Mucosa of descending colon (tissue), 3 donors: ENCODE measurements around the gene ADAM12. TPM values are rescaled to one million over a fixed set of nuclear protein-coding genes. Genes with fewer than 3 reads are reported as not detected.

Experiments
- ATAC-seq: fragments of 200-7000 bp; cut with Tn5 transposase; one replicate; pipeline ENCODE4 v1.9.1; 2020; ENCODE audit warnings: mild to moderate bottlenecking, moderate library complexity
- DNase-seq, 3 donors: peaks; one replicate each; pipeline ENCODE4 v3.0.0-alpha.2; 2020
- H3K36me3 ChIP-seq: fragments of 200-600 bp; one replicate; pipeline ENCODE4 v1.8.0; 2021; ENCODE audit warnings: low read depth, mild to moderate bottlenecking
- H3K4me1 ChIP-seq: fragments of 200-600 bp; one replicate; pipeline ENCODE4 v1.8.0; 2021; ENCODE audit warnings: low read depth, mild to moderate bottlenecking
- H3K4me3 ChIP-seq: fragments of 200-600 bp; one replicate; pipeline ENCODE4 v1.8.0; 2021; ENCODE audit warnings: mild to moderate bottlenecking
- H3K9me3 ChIP-seq: fragments of 200-600 bp; one replicate; pipeline ENCODE4 v1.8.0; 2021; ENCODE audit warnings: mild to moderate bottlenecking
- intact Hi-C, 2 donors: fragments of 100-400 bp; cut with DNase I in 1 of 2; cut with micrococcal nuclease in 1 of 2; formaldehyde crosslinking; loops; one replicate each; pipeline versions ENCODE4 v1.11.0 to v1.11.1; 2022; cut with DNase I, micrococcal nuclease
- total RNA-seq, 3 donors: library from RNA; stranded (reverse); fragmentation: NEBNext Ultra II Directional in 2 of 3; extraction: Animal tissue kit (Norgen Biotek cat#: 25700) in 2 of 3; gene quantifications; one replicate each; pipeline versions ENCODE4 v1.2.1 to v1.2.4, GENCODE V29; 2021 to 2023
- TF ChIP-seq, protein P1 (sequence below): fragments of 200-600 bp; IDR thresholded peaks from one replicate; pipeline ENCODE4 v1.8.0; 2022; ENCODE audit warnings: antibody characterized with exemption, mild to moderate bottlenecking
- donor health status: DM: no; HTN: no; CAD: no; lungs with moderate emphysema.
- donor health status: DM: no; HTN: no; CAD: no.
- donor health status: DM: no; HTN: yes; CAD: no.

ADAM12 gene
- total RNA-seq, 3 donors from 2014 or later: 0.20 to 0.89 (median 0.66) TPM

DNA sequence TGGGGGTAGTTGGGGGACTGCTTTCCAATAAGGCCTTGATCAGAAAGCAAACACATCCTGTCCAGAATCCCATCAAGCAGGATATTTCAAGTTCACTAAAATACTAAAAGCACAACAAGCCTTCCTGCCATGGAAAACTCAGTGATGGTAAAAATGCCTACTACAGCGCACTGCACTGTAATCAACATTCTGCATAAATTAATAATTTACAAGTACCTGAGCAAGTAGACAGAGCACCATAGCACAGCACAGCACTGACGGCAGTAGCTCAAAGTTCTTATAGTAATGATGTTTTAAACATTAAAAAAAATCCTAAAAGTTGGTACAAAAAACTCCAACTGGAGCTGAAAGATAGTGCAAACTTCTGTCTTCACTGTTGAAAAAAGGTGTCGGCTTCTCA, 371.4 kb downstream of the ADAM12 start:
- Histone ChIP-seq H3K4me3 (no peak overlapping the region), H3K36me3 (no peaks in the 10 kb centered on the region), H3K9me3 (no peaks in the 10 kb centered on the region), H3K4me1 (no peaks in the 10 kb centered on the region)
- DNase-seq (no peak), ATAC-seq (no peak)
- TF ChIP-seq, protein P1, sequence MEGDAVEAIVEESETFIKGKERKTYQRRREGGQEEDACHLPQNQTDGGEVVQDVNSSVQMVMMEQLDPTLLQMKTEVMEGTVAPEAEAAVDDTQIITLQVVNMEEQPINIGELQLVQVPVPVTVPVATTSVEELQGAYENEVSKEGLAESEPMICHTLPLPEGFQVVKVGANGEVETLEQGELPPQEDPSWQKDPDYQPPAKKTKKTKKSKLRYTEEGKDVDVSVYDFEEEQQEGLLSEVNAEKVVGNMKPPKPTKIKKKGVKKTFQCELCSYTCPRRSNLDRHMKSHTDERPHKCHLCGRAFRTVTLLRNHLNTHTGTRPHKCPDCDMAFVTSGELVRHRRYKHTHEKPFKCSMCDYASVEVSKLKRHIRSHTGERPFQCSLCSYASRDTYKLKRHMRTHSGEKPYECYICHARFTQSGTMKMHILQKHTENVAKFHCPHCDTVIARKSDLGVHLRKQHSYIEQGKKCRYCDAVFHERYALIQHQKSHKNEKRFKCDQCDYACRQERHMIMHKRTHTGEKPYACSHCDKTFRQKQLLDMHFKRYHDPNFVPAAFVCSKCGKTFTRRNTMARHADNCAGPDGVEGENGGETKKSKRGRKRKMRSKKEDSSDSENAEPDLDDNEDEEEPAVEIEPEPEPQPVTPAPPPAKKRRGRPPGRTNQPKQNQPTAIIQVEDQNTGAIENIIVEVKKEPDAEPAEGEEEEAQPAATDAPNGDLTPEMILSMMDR: no peak
- intact Hi-C loops: no loop called here

DNA sequence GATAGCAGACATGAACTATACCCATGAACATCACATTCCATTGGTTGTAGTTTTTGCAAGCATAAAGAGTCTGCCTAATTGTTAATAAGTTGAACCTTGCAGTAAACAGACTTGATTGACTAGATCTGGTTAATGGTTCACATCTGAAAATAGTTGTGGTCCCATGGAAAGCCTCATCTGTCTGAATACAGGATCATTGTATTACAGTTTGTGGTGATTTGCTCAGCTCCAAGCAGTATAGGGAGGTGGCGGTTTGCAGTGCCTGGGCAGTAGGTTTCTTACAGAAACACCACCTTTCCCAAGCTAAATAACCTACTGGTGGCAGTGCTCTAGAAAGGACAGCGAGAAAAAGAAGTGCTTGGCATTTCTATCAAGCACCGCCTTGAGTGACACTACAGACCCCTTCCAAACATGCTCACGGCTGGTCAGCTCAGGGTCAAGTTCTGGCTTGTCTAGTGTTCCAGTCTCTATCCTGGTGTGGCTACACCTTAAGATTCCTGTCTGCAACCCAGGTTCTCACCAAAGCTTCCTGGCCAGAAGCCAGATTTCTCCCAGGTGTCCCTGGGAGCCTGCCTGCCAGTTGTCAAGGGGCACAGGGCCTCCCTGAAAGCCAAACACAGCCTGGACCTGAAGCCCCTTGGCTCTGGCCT, 372.0 kb downstream of the ADAM12 start:
- TF ChIP-seq, protein P1: no peak
- intact Hi-C loops: no loop called here
- Histone ChIP-seq H3K36me3 (no peaks in the 10 kb centered on the region), H3K4me3 (no peak overlapping the region), H3K4me1 (no peaks in the 10 kb centered on the region), H3K9me3 (no peaks in the 10 kb centered on the region)
- DNase-seq (no peak), ATAC-seq (no peak)

DNA sequence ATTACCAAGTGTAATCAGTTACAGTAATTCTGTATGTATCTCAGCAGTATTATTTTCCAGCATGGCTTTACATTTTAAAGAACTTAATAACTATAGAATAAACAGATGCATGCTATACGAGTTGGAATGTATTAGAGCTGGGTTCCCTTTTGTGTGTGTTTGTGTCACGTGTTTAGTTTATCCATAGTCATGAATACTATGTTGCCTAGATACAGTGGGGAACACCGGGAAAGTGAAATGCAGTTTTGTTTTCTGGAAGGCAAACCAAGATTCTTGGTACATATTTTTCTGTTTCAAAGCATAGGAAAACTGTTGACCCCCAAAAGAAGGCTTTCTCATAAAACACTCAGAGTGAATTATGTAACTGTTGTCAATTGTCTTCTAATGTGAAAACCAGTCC, 372.9 kb downstream of the ADAM12 start:
- intact Hi-C loops: no loop called here
- no peaks in the 10 kb centered on the region for H3K4me1 ChIP-seq
- DNase-seq (no peak), ATAC-seq (no peak)
- no peaks in the 10 kb centered on the region for H3K36me3 ChIP-seq
- H3K9me3 ChIP-seq: no peaks in the 10 kb centered on the region
- no peak overlapping the region for H3K4me3 ChIP-seq
- TF ChIP-seq, protein P1: no peak

DNA sequence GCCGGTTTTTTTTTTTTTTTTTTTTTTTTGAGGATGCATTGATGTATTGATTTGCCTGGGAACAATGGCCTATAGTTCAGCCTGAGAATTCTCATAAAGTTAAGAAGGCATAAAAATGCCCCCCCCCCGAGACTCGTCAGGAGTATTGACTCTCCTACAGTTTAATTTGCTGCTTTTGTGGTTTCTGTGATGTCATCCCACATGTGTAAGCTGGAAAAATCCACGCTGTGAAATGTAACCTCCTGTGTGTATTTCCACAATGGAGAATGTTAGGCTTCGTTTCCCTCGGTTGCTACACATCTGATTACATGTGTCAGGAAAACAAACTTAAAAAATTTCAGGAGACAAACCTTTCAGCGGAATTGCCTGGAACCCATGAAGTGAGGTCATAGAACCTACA, 374.0 kb downstream of the ADAM12 start:
- DNase-seq (no peak), ATAC-seq (no peak)
- H3K4me3 ChIP-seq: no peak overlapping the region
- H3K9me3 ChIP-seq: no peaks in the 10 kb centered on the region
- no peaks in the 10 kb centered on the region for H3K4me1 ChIP-seq
- TF ChIP-seq, protein P1: no peak
- intact Hi-C loops: no loop called here
- H3K36me3 ChIP-seq: no peaks in the 10 kb centered on the region

DNA sequence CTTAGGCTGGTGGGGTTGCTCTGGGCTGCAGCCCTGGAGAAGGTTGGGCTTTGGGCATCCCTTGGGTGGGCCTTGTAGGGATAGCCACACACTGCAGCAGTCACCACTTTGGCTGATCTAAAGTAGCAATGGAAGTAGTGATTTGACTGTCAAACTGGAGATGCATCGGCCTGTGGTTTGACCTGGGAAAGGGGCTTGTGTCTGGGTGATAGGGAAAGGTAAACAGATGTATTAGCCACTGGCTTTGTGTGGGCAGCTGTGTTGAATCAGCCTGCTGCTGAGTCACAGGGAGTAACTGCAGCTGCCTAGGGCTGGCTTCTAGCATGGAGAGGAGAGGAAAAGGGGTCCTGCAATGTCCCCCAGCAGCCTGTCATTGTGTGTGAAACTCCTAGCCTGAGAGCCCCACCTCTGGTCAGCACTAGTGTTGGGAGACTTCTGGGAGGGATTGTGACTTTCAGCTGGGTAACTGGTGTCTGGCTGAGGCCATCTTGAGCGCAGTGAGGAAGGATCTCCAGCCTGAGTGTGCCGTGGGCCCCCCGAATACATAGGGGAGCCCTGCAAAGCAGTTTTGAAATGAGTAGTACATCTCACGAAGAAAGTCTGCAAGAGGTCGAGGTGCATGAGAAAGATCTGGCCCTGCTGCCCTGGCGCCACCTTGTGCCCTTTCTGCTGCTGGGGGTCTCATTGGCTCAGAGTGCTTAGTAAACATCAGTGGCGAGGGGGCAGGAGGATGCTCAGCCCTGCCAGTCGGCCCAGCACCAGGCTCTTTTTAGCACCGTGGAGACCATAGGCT, 374.6 kb downstream of the ADAM12 start:
- DNase-seq: no peak
- Histone ChIP-seq H3K4me1 (no peaks in the 10 kb centered on the region), H3K4me3 (no peak overlapping the region), H3K9me3 (no peaks in the 10 kb centered on the region), H3K36me3 (no peaks in the 10 kb centered on the region)
- intact Hi-C loops: no loop called here
- ATAC-seq: no peak
- TF ChIP-seq, protein P1: no peak
